Endothelial cell (in vitro differentiated cells): ENCODE results near the gene SORCS1. TPM values are rescaled to one million over a fixed set of nuclear protein-coding genes. Genes with fewer than 3 reads are reported as not detected.

Experiments used
- DNase-seq: peaks from one replicate; pipeline ENCODE4 v3.0.0; 2021; ENCODE audit warnings: low spot score
- H3K27ac Mint-ChIP-seq: one replicate; pipeline ENCODE4 v1.8.0; 2021; ENCODE audit warnings: mixed read lengths, inconsistent platforms; ENCODE audit not compliant: unreplicated experiment
- H3K27me3 Mint-ChIP-seq: one replicate; pipeline ENCODE4 v1.8.0; 2021; ENCODE audit warnings: mild to moderate bottlenecking, moderate library complexity, mixed read lengths, inconsistent platforms; ENCODE audit not compliant: unreplicated experiment
- H3K36me3 Mint-ChIP-seq: one replicate; pipeline ENCODE4 v1.8.0; 2021; ENCODE audit warnings: mild to moderate bottlenecking, low read depth, mixed read lengths, inconsistent platforms; ENCODE audit not compliant: unreplicated experiment
- H3K4me1 Mint-ChIP-seq: one replicate; pipeline ENCODE4 v1.8.0; 2021; ENCODE audit warnings: mild to moderate bottlenecking, mixed read lengths, inconsistent platforms; ENCODE audit not compliant: unreplicated experiment
- H3K4me3 Mint-ChIP-seq: one replicate; pipeline ENCODE4 v1.8.0; 2021; ENCODE audit warnings: mild to moderate bottlenecking, mixed read lengths, inconsistent platforms; ENCODE audit not compliant: unreplicated experiment
- H3K9me3 Mint-ChIP-seq: one replicate; pipeline ENCODE4 v1.8.0; 2021; ENCODE audit warnings: mixed read lengths, inconsistent platforms; ENCODE audit not compliant: unreplicated experiment
- total RNA-seq: library from RNA; stranded (reverse); fragmentation: NEBNext Ultra II Directional; extraction: Animal tissue kit (Norgen Biotek cat#: 25700); gene quantifications from one replicate; pipeline ENCODE4 v1.2.1, GENCODE V29; 2021; ENCODE audit not compliant: unreplicated experiment
- TF ChIP-seq, protein P1 (sequence below): fragments of 200-600 bp; sonication (generic); IDR thresholded peaks from one replicate; pipeline ENCODE4 v1.5.0; 2021; ENCODE audit warnings: antibody characterized with exemption; ENCODE audit not compliant: unreplicated experiment

SORCS1 gene
- total RNA-seq, 1 donor from 2014 or later, result 0.56 TPM

DNA sequence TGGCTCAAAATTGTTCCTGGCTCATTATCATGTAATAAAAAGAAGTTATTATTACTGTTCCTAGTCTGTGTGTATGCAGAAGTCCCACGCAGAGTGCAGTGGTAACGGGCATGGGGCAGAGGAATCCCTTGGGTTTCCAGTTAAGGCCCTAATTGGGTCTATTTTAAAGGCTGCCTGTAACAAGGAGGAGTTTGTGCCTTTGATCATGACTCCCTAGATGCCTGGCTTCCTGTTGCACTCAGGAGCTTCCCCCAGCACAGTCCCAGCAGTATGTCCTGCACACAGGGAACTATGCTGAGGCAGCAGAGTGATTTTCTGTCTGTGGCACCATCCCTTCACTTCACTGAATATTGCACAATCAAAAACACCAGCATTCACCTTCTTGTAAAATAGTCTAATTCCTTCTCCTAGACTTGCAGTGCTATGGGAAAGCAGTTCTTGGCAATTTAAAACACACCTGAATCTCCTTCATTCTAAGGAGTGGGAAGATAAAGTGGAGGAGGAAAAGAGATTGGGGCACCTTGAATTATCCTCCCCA lies 22.9 kb downstream of the SORCS1 start:
- H3K36me3 Mint-ChIP-seq, result no peaks in the 10 kb centered on the region
- no peaks in the 10 kb centered on the region for H3K9me3 Mint-ChIP-seq
- no peaks in the 10 kb centered on the region for H3K27me3 Mint-ChIP-seq
- no peaks in the 10 kb centered on the region for H3K4me1 Mint-ChIP-seq
- DNase-seq, result no peak
- TF ChIP-seq, protein P1, sequence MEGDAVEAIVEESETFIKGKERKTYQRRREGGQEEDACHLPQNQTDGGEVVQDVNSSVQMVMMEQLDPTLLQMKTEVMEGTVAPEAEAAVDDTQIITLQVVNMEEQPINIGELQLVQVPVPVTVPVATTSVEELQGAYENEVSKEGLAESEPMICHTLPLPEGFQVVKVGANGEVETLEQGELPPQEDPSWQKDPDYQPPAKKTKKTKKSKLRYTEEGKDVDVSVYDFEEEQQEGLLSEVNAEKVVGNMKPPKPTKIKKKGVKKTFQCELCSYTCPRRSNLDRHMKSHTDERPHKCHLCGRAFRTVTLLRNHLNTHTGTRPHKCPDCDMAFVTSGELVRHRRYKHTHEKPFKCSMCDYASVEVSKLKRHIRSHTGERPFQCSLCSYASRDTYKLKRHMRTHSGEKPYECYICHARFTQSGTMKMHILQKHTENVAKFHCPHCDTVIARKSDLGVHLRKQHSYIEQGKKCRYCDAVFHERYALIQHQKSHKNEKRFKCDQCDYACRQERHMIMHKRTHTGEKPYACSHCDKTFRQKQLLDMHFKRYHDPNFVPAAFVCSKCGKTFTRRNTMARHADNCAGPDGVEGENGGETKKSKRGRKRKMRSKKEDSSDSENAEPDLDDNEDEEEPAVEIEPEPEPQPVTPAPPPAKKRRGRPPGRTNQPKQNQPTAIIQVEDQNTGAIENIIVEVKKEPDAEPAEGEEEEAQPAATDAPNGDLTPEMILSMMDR, result no peak
- no peak overlapping the region for H3K4me3 Mint-ChIP-seq
- H3K27ac Mint-ChIP-seq, result no peak overlapping the region

GRCh38 chr10:107139237-107139636 lies 25.3 kb downstream of the SORCS1 start:
- TF ChIP-seq, protein P1, result no peak
- Mint-ChIP-seq H3K9me3 (no peaks in the 10 kb centered on the region), H3K4me3 (no peak overlapping the region), H3K36me3 (no peaks in the 10 kb centered on the region), H3K27me3 (no peaks in the 10 kb centered on the region), H3K27ac (no peak overlapping the region), H3K4me1 (no peaks in the 10 kb centered on the region)
- no peak for DNase-seq

DNA sequence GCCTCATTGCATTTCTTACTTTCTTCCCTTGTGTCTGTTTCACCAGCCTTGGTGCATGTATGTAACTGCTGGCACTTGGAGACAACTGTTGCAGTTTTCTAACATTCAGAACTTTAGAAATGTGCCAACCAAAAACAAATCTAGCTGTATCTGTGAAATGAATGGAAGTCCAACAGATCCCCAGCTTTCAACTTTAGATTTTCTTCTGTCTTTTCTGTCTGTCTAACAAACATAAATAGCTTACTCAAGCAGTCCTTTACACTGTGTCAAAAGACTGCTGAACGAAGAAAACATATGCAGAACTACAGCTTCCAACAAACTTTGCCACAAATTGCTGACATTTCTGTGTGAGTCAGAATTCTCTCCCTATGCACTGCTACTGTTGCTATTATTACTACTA lies 30.9 kb downstream of the SORCS1 start:
- TF ChIP-seq, protein P1, result no peak
- Mint-ChIP-seq H3K4me3 (no peak overlapping the region), H3K36me3 (no peaks in the 10 kb centered on the region), H3K27ac (no peak overlapping the region), H3K27me3 (peaks cover 1% of the 10 kb centered on the region), H3K4me1 (no peaks in the 10 kb centered on the region), H3K9me3 (no peaks in the 10 kb centered on the region)
- DNase-seq, result no peak

- Mint-ChIP-seq H3K9me3 (no peaks in the 10 kb centered on the region), H3K4me1 (no peaks in the 10 kb centered on the region), H3K36me3 (no peaks in the 10 kb centered on the region), H3K4me3 (no peak overlapping the region), H3K27ac (no peak overlapping the region), H3K27me3 (peaks cover 3% of the 10 kb centered on the region)
- DNase-seq, result no peak
- TF ChIP-seq, protein P1, result no peak
Observed at GRCh38 chr10:107129000-107129399, 35.5 kb downstream of the SORCS1 start.

DNA sequence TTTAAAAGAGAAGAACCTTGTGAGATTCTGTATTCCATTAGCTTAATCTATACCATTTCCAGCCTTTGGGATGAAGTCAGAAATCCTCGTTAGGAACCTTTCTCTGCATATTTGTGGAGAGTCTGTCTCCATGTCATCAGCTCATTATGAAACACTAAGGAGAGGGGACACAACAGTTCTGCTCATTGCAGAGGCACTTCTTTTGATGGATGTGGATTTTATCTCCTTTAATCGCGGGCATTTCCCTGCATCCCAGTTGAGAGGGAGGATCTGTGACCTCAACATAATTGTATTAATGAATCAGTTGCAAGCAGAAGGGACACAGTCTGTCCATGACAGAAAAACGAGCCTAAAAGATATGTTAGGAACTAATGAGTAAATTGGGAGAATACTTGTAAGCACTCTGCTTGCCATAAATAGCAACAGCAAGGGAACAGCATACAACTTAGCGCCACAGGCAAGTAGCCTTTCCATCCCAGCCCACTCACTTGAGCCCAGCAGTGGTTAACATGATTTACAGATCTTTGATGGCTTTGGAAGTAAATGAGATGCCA lies 37.9 kb downstream of the SORCS1 start:
- H3K4me1 Mint-ChIP-seq, result peaks cover 5% of the 10 kb centered on the region
- no peak overlapping the region for H3K27ac Mint-ChIP-seq
- TF ChIP-seq, protein P1, result no peak
- H3K9me3 Mint-ChIP-seq, result no peaks in the 10 kb centered on the region
- H3K4me3 Mint-ChIP-seq, result no peak overlapping the region
- peaks cover 3% of the 10 kb centered on the region for H3K27me3 Mint-ChIP-seq
- DNase-seq, result no peak
- H3K36me3 Mint-ChIP-seq, result no peaks in the 10 kb centered on the region
